GM23248 (cell line): ENCODE data around the gene ATP1A2. TPM values are rescaled to one million over a fixed set of nuclear protein-coding genes. Genes with fewer than 3 reads are reported as not detected.
A peak's percentile ranks its signal among the peaks of the same experiment; 100 is the strongest.

Source experiments
- DNase-seq: peaks from one replicate; pipeline ENCODE4 v3.0.0-alpha.2; 2015
- H2AFZ ChIP-seq: fragments of 200-600 bp; sonication (generic); 2 replicates; pipeline ENCODE4 v1.6.1; 2016; ENCODE audit warnings: antibody characterized with exemption
- H3F3A ChIP-seq: fragments of 200-600 bp; sonication (generic); 2 replicates; pipeline ENCODE4 v1.6.1; 2016; ENCODE audit warnings: mild to moderate bottlenecking, antibody characterized with exemption, mixed run types; ENCODE audit not compliant: insufficient read depth
- H3K27ac ChIP-seq: fragments of 200-600 bp; sonication (generic); 2 replicates; pipeline ENCODE4 v1.5.1; 2016; ENCODE audit warnings: mild to moderate bottlenecking
- H3K27me3 ChIP-seq: fragments of 200-600 bp; sonication (generic); replicated peaks from 2 replicates; pipeline ENCODE4 v1.6.1; 2016; ENCODE audit warnings: mild to moderate bottlenecking; ENCODE audit not compliant: insufficient read depth
- H3K36me3 ChIP-seq: fragments of 200-600 bp; sonication (generic); 2 replicates; pipeline ENCODE4 v1.6.1; 2016; ENCODE audit warnings: low read depth, mild to moderate bottlenecking
- H3K4me1 ChIP-seq: fragments of 200-600 bp; sonication (generic); 2 replicates; pipeline ENCODE4 v1.6.1; 2016; ENCODE audit warnings: mild to moderate bottlenecking; ENCODE audit not compliant: insufficient read depth
- H3K4me2 ChIP-seq: fragments of 200-600 bp; sonication (generic); one replicate; pipeline ENCODE4 v1.6.1; 2016; ENCODE audit warnings: mild to moderate bottlenecking; ENCODE audit not compliant: unreplicated experiment
- H3K4me3 ChIP-seq: fragments of 200-600 bp; sonication (generic); 2 replicates; pipeline ENCODE4 v1.5.1; 2016; ENCODE audit warnings: mild to moderate bottlenecking
- H3K79me2 ChIP-seq: fragments of 200-600 bp; sonication (generic); 2 replicates; pipeline ENCODE4 v1.6.1; 2016; ENCODE audit warnings: mild to moderate bottlenecking; ENCODE audit not compliant: insufficient read depth
- H3K9ac ChIP-seq: fragments of 200-600 bp; sonication (generic); 2 replicates; pipeline ENCODE4 v1.6.1; 2016; ENCODE audit warnings: mild to moderate bottlenecking
- H3K9me2 ChIP-seq: fragments of 200-600 bp; sonication (generic); 2 replicates; pipeline ENCODE4 v1.6.1; 2016; ENCODE audit warnings: mixed run types, mild to moderate bottlenecking, moderate library complexity; ENCODE audit not compliant: insufficient read depth
- H3K9me3 ChIP-seq: fragments of 200-600 bp; sonication (generic); one replicate; pipeline ENCODE4 v1.6.1; 2017; ENCODE audit warnings: low read depth
- H4K20me1 ChIP-seq: fragments of 200-600 bp; sonication (generic); 2 replicates; pipeline ENCODE4 v1.6.0; 2016; ENCODE audit not compliant: insufficient read depth
- EZH2 ChIP-seq: fragments of 200-600 bp; sonication (generic); IDR thresholded peaks from 2 replicates; pipeline ENCODE4 v1.6.1; 2018; ENCODE audit warnings: antibody characterized with exemption, mild to moderate bottlenecking; ENCODE audit not compliant: insufficient read depth, poor library complexity, severe bottlenecking
- EZH2phosphoT487 ChIP-seq: fragments of 200-600 bp; sonication (generic); IDR thresholded peaks from 2 replicates; pipeline ENCODE4 v1.6.1; 2018; ENCODE audit warnings: antibody characterized with exemption, moderate library complexity, mild to moderate bottlenecking, low read depth; ENCODE audit not compliant: insufficient read depth
- WGBS, 2 experiments: methylation state at CpG; one replicate each; pipeline ENCODE4 v1.1.6; 2015 to 2017; ENCODE audit warnings: low lambda C conversion rate in 2 of 2, low coverage in 1 of 2; ENCODE audit errors: missing lambda C conversion rate in 2 of 2; 5-methylcytosine and 5-hydroxymethylcytosine counted together
- in situ Hi-C: fragments of 300-500 bp; cut with MboI; formaldehyde crosslinking; loops from 2 replicates; pipeline ENCODE4 v1.15.0; 2020
- polyA plus RNA-seq: library from polyadenylated mRNA; unstranded; fragments of >200 nt; fragmentation: Nextera tagmentation; extraction: Ambion mirVana; gene quantifications from 2 replicates; pipeline ENCODE4 v1.2.1, GENCODE V29; 2016
- total RNA-seq: library from RNA; depleted of rRNA; stranded (reverse); fragments of >200 nt; shearing (Covaris generic); gene quantifications from 2 replicates; pipeline ENCODE4 v1.2.3, GENCODE V29; 2014

Gene ATP1A2
- total and polyA plus RNA-seq, 2 experiments from 2014 or later: 0.11 to 0.14 TPM

DNA sequence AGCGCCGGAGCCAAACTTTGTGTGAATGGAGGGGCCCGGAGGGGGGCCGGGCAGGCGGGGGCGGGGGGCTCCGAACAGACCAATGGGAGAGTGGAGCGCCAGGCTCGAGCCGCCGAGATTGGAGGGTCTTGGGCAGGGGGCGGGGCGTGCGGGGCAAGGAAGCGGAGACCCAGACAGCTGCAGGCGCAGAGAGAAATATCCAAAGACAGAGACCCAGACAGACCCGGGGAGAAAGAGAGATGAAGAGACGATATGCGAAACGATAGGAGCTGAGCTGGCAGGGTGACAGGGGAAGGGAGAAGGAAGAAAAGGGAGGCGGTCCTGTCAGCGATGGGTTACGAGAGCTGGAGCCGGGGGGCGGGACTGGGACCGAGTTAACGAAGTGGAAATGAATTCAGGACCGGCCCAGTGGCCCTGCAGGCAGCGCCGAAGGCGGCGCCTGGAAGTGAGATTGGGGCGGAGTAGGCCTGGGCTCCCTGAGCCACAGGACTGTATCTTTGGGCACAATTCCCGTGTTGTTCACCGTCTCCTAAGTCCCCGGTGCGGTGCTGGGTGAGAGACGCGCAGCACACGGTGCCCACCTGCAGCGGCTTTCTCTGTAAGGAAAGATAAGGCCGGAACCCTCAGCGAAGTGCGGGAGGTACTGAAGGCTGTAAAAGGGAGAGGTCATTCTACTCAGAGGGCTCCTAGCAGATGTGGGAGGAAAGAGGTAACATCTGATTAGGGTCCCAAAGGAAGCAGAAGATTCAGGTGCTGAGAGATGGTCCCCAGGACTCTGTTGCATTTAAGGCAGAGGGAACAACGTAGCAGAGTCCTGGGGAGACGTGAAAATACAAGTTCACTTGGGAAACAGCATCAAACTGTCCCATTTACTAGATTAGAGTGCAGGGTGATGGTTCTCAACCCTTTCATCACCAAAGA, 45.1 kb upstream of the ATP1A2 start:
- Histone ChIP-seq H3K27me3 (peaks cover 26% of the 10 kb centered on the region), H3K27ac (no peak overlapping the region), H3K36me3 (no peaks in the 10 kb centered on the region), H3F3A (no peaks in the 10 kb centered on the region), H3K9ac (peak overlapping the region; percentile 14; the same call in 1 of the 2 replicates), H3K9me3 (no peaks in the 10 kb centered on the region), H4K20me1 (no peaks in the 10 kb centered on the region), H3K4me2 (peak overlapping the region; percentile 67), H3K4me3 (peak overlapping the region; percentile 69), H3K79me2 (no peaks in the 10 kb centered on the region), H3K4me1 (no peaks in the 10 kb centered on the region), H2AFZ (peak overlapping the region; percentile 77), H3K9me2 (no peaks in the 10 kb centered on the region)
- in situ Hi-C loops: no loop called here
- 5% methylated on average over 31 to 45 of the region's 46 CpGs for WGBS, 2 experiments
- peak; percentile 84 for DNase-seq
- TF ChIP-seq EZH2phosphoT487 (no peak), EZH2 (no peak)

DNA sequence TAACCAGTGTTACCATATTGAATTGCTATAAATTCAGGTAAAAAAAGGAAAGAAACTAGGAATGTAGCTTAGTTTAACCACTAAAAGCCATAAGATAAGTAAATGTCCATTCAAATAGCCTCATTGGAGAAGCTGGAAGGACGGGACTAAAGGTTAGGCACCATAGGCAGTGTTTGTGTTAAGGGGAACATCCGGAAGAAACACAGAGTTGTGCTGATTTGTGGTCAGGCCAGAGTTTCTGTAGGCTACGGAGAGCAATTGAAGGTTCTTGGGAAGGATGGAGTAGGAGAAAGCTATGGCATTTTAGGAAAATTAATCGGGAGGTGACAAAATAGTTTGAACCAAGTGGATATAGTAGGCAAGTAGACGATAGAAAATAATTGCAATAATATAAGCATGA, 44.3 kb upstream of the ATP1A2 start:
- WGBS, 2 experiments: 83 to 85% methylated on average over 5 of the region's 5 CpGs
- no peak for TF ChIP-seq EZH2
- no peak for TF ChIP-seq EZH2phosphoT487
- no peaks in the 10 kb centered on the region for H3K4me1 ChIP-seq
- H3K79me2 ChIP-seq: no peaks in the 10 kb centered on the region
- H2AFZ ChIP-seq: no peak overlapping the region
- no peak overlapping the region for H3K9ac ChIP-seq
- no peaks in the 10 kb centered on the region for H3K9me3 ChIP-seq
- no peak overlapping the region for H3K27ac ChIP-seq
- no peaks in the 10 kb centered on the region for H3K36me3 ChIP-seq
- no peaks in the 10 kb centered on the region for H3K9me2 ChIP-seq
- H3K27me3 ChIP-seq: peaks cover 30% of the 10 kb centered on the region
- no peak overlapping the region for H3K4me2 ChIP-seq
- H4K20me1 ChIP-seq: no peaks in the 10 kb centered on the region
- H3K4me3 ChIP-seq: no peak overlapping the region
- no peaks in the 10 kb centered on the region for H3F3A ChIP-seq
- in situ Hi-C loops: no loop called here
- no peak for DNase-seq

DNA sequence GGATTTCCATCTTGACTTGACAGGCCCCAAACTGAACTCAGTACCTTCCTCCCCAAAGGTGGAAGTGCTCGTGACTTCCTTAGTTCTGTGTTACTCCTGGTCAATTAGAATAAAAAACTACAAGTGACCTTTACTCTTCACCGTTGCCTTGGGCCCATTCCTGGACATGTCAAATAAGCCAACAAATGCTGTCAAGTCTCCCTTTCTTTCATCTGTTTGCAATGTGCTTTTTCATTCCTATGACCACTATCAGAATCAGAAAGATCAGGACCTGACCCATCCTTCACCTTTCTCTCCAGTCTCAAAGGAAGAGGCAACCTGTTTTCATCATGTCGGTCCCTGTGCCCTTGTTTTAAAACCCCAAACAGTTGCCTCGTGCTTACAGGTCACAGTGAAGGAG, 40.7 kb upstream of the ATP1A2 start:
- H3F3A ChIP-seq: no peaks in the 10 kb centered on the region
- H3K4me1 ChIP-seq: no peaks in the 10 kb centered on the region
- 35 to 46% methylated on average over 4 of the region's 4 CpGs for WGBS, 2 experiments
- no peaks in the 10 kb centered on the region for H3K36me3 ChIP-seq
- no peak overlapping the region for H2AFZ ChIP-seq
- peaks cover 32% of the 10 kb centered on the region for H3K27me3 ChIP-seq
- no peak overlapping the region for H3K4me2 ChIP-seq
- no peak overlapping the region for H3K4me3 ChIP-seq
- no peaks in the 10 kb centered on the region for H3K9me2 ChIP-seq
- no peak overlapping the region for H3K9ac ChIP-seq
- no peak overlapping the region for H3K27ac ChIP-seq
- in situ Hi-C loops: no loop called here
- no peak for DNase-seq
- no peaks in the 10 kb centered on the region for H3K79me2 ChIP-seq
- H3K9me3 ChIP-seq: no peaks in the 10 kb centered on the region
- TF ChIP-seq EZH2phosphoT487 (no peak), EZH2 (no peak)
- H4K20me1 ChIP-seq: no peaks in the 10 kb centered on the region

DNA sequence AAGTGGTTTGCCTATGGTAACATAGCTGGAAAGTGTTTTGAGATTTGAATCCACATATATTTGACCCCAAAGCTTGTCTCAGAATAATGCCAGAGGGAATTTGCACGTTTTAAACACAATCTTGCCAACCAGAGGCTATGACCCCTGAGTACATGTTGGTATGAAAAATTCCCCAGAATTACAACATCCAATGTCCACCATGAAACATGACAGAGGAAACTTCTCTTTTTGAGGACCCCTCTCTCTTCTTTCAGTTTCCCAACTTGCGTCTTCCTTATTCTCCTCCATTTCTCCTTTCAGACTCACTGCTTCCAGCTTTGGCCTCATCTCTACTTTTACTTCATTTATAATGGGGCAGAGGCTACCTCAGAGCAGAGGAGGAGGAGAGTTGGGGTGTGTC, 39.7 kb upstream of the ATP1A2 start:
- H3K9me3 ChIP-seq: no peaks in the 10 kb centered on the region
- WGBS, 2 experiments: 37 to 43% methylated on average over 2 of the region's 2 CpGs
- H2AFZ ChIP-seq: no peak overlapping the region
- in situ Hi-C loops: no loop called here
- H3K27me3 ChIP-seq: peaks cover 37% of the 10 kb centered on the region
- H3K9ac ChIP-seq: no peak overlapping the region
- no peaks in the 10 kb centered on the region for H3K9me2 ChIP-seq
- TF ChIP-seq EZH2: no peak
- TF ChIP-seq EZH2phosphoT487: no peak
- H3F3A ChIP-seq: no peaks in the 10 kb centered on the region
- no peaks in the 10 kb centered on the region for H3K36me3 ChIP-seq
- H3K79me2 ChIP-seq: no peaks in the 10 kb centered on the region
- H3K27ac ChIP-seq: no peak overlapping the region
- H3K4me3 ChIP-seq: no peak overlapping the region
- H3K4me2 ChIP-seq: no peak overlapping the region
- no peak for DNase-seq
- H4K20me1 ChIP-seq: no peaks in the 10 kb centered on the region
- no peaks in the 10 kb centered on the region for H3K4me1 ChIP-seq
